Thoracic aorta (tissue), 2 donors: Measurements from ENCODE around the gene LEF1. TPM values are rescaled to one million over a fixed set of nuclear protein-coding genes. Genes with fewer than 3 reads are reported as not detected.

ENCODE experiments used
- ATAC-seq: fragments of 150-250 bp; one replicate; pipeline ENCODE4 v1.8.0; 2017; ENCODE audit warnings: low read depth; ENCODE audit not compliant: insufficient number of reproducible peaks, low FRiP score
- DNase-seq: peaks from one replicate; pipeline ENCODE4 v3.0.0-alpha.2; 2020; ENCODE audit warnings: low spot score
- H3K27ac ChIP-seq, 2 donors: fragments of 200-600 bp; sonication (generic); 1 replicate in 1 of 2; 2 replicates in 1 of 2; pipeline ENCODE4 v1.5.1; 2016; ENCODE audit warnings: mild to moderate bottlenecking in 2 of 2, moderate library complexity in 2 of 2
- H3K27me3 ChIP-seq: fragments of 200-600 bp; sonication (generic); replicated peaks from 2 replicates; pipeline ENCODE4 v1.6.0; 2016; ENCODE audit warnings: mild to moderate bottlenecking; ENCODE audit not compliant: insufficient read depth
- H3K36me3 ChIP-seq: fragments of 200-600 bp; sonication (generic); one replicate; pipeline ENCODE4 v1.5.1; 2016
- H3K4me1 ChIP-seq, 2 donors: fragments of 200-600 bp; sonication (generic); 1 replicate in 1 of 2; 2 replicates in 1 of 2; pipeline versions ENCODE4 v1.5.1 to v1.6.0; 2016; ENCODE audit warnings: low read depth in 2 of 2, mild to moderate bottlenecking in 1 of 2; ENCODE audit not compliant: control insufficient read depth in 1 of 2
- H3K4me3 ChIP-seq: fragments of 200-600 bp; sonication (generic); 2 replicates; pipeline ENCODE4 v1.5.1; 2016; ENCODE audit warnings: mild to moderate bottlenecking
- H3K9me3 ChIP-seq: fragments of 200-600 bp; sonication (generic); 2 replicates; pipeline ENCODE4 v1.5.1; 2016
- total RNA-seq, 2 donors: library from RNA; depleted of rRNA; stranded (reverse); fragments of >200 nt; gene quantifications; one replicate each; pipeline versions ENCODE4 v1.1.0 to v1.2.3, GENCODE V29; 2016
- TF ChIP-seq, protein P1 (sequence below): fragments of 200-600 bp; sonication (generic); IDR thresholded peaks from one replicate; pipeline ENCODE4 v1.5.1; 2019; ENCODE audit warnings: antibody characterized with exemption

LEF1 gene
- total RNA-seq, 2 donors from 2014 or later, result 0.54 to 3.2 TPM

GRCh38 chr4:108042927-108043326 is 125.8 kb downstream of the LEF1 start:
- Histone ChIP-seq H3K4me3 (no peak overlapping the region), H3K9me3 (no peaks in the 10 kb centered on the region), H3K27me3 (no peaks in the 10 kb centered on the region), H3K27ac (no peak overlapping the region), H3K4me1 (peaks cover 0 to 13% of the 10 kb centered on the region in 2 donors), H3K36me3 (no peaks in the 10 kb centered on the region)
- TF ChIP-seq, protein P1, sequence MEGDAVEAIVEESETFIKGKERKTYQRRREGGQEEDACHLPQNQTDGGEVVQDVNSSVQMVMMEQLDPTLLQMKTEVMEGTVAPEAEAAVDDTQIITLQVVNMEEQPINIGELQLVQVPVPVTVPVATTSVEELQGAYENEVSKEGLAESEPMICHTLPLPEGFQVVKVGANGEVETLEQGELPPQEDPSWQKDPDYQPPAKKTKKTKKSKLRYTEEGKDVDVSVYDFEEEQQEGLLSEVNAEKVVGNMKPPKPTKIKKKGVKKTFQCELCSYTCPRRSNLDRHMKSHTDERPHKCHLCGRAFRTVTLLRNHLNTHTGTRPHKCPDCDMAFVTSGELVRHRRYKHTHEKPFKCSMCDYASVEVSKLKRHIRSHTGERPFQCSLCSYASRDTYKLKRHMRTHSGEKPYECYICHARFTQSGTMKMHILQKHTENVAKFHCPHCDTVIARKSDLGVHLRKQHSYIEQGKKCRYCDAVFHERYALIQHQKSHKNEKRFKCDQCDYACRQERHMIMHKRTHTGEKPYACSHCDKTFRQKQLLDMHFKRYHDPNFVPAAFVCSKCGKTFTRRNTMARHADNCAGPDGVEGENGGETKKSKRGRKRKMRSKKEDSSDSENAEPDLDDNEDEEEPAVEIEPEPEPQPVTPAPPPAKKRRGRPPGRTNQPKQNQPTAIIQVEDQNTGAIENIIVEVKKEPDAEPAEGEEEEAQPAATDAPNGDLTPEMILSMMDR, result no peak
- no peak for DNase-seq
- ATAC-seq, result no peak

GRCh38 chr4:108037884-108038283 is 130.8 kb downstream of the LEF1 start:
- H3K27ac ChIP-seq, result no peak overlapping the region
- H3K4me1 ChIP-seq, result no peaks in the 10 kb centered on the region
- DNase-seq (no peak), ATAC-seq (no peak)
- TF ChIP-seq, protein P1, result no peak
- H3K4me3 ChIP-seq, result no peak overlapping the region
- H3K27me3 ChIP-seq, result no peaks in the 10 kb centered on the region
- no peaks in the 10 kb centered on the region for H3K9me3 ChIP-seq
- H3K36me3 ChIP-seq, result peaks cover 13% of the 10 kb centered on the region

GRCh38 chr4:108036213-108036612 is 132.5 kb downstream of the LEF1 start:
- H3K36me3 ChIP-seq, result peaks cover 13% of the 10 kb centered on the region
- DNase-seq (no peak), ATAC-seq (no peak)
- no peak overlapping the region for H3K4me3 ChIP-seq
- H3K9me3 ChIP-seq, result no peaks in the 10 kb centered on the region
- no peaks in the 10 kb centered on the region for H3K27me3 ChIP-seq
- H3K27ac ChIP-seq, result no peak overlapping the region
- TF ChIP-seq, protein P1, result no peak
- no peaks in the 10 kb centered on the region for H3K4me1 ChIP-seq

DNA sequence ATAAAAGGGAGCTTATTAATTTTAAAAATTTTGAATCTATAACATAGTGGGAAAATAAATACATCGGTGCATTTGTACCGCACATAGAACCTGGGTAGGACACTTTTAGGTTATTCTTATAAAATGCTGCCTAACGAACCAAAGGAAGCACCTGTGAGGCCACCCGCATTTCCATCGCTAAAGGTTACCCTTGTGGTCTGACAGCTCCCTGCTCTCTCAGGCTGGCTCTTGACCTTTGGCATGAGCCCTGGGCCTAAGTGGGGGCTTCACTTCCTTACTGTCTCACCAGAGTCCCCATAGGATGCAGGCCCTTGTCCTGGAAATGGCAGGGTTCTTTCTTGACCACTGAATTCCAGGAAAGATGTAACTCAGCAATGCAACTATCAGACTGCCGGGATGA is 133.0 kb downstream of the LEF1 start:
- ATAC-seq, result no peak
- Histone ChIP-seq H3K4me3 (no peak overlapping the region), H3K36me3 (peaks cover 13% of the 10 kb centered on the region), H3K9me3 (no peaks in the 10 kb centered on the region), H3K4me1 (no peaks in the 10 kb centered on the region), H3K27me3 (no peaks in the 10 kb centered on the region), H3K27ac (no peak overlapping the region)
- no peak for DNase-seq
- TF ChIP-seq, protein P1, result no peak

DNA sequence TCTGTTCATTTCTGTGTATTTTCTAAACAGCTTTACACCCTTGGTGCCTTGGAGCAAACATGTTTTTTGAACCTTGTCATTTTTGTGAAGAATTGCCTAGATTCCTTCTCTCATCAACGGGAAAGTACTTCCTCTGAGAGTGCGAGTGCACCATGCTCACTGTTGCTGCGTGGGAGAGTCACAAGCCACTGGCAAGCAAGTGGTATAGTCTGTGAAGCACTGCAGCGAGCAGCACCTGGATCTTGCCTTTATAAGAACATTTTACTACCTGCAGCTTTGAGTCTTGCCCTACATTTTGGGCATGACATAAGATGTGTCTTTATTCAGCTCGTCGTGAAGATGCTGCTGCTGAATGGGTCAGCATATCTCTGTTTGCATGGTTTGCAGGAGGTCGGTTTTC is 134.2 kb downstream of the LEF1 start:
- no peaks in the 10 kb centered on the region for H3K4me1 ChIP-seq
- TF ChIP-seq, protein P1, result no peak
- H3K27me3 ChIP-seq, result no peaks in the 10 kb centered on the region
- no peak overlapping the region for H3K4me3 ChIP-seq
- peaks cover 13% of the 10 kb centered on the region for H3K36me3 ChIP-seq
- DNase-seq, result no peak
- no peaks in the 10 kb centered on the region for H3K9me3 ChIP-seq
- ATAC-seq, result no peak
- no peak overlapping the region for H3K27ac ChIP-seq
